Measurements from ENCODE around the gene IREB2. TPM values are rescaled to one million over a fixed set of nuclear protein-coding genes. Genes with fewer than 3 reads are reported as not detected.

IREB2 gene
- total RNA-seq, 1 donor from 2014 or later, result 84.9 TPM

- TF ChIP-seq CTCF (IDR thresholded peaks at IDR 0.05; ENCODE audit: unreplicated experiment), result no peak
- H3K4me1 Mint-ChIP-seq, result peaks cover 37% of the 10 kb centered on the region
- H3K27ac Mint-ChIP-seq, result peak overlapping the region; percentile 9
- DNase-seq (ENCODE audit: low spot score in 2 of 2, unreplicated experiment in 2 of 2), result no peak
- no peaks in the 10 kb centered on the region for H3K9me3 Mint-ChIP-seq
- H3K27me3 Mint-ChIP-seq (ENCODE audit: low read depth), result no peaks in the 10 kb centered on the region
- no peak overlapping the region for H3K4me3 Mint-ChIP-seq
- peaks cover 17% of the 10 kb centered on the region for H3K36me3 Mint-ChIP-seq
Observed at GRCh38 chr15:78461171-78461888, 23.3 kb downstream of the IREB2 start.

- no peak for TF ChIP-seq CTCF (IDR thresholded peaks at IDR 0.05; ENCODE audit: unreplicated experiment)
- peaks cover 3% of the 10 kb centered on the region for H3K4me1 Mint-ChIP-seq
- no peaks in the 10 kb centered on the region for H3K27me3 Mint-ChIP-seq (ENCODE audit: low read depth)
- no peak overlapping the region for H3K27ac Mint-ChIP-seq
- H3K9me3 Mint-ChIP-seq, result no peaks in the 10 kb centered on the region
- no peak for DNase-seq (ENCODE audit: low spot score in 2 of 2, unreplicated experiment in 2 of 2)
- peaks cover 22% of the 10 kb centered on the region for H3K36me3 Mint-ChIP-seq
- no peak overlapping the region for H3K4me3 Mint-ChIP-seq
Observed at GRCh38 chr15:78469031-78469430, 31.0 kb downstream of the IREB2 start.

GRCh38 chr15:78477295-78477694 is 39.3 kb downstream of the IREB2 start:
- peaks cover 21% of the 10 kb centered on the region for H3K36me3 Mint-ChIP-seq
- H3K4me3 Mint-ChIP-seq, result no peak overlapping the region
- no peaks in the 10 kb centered on the region for H3K9me3 Mint-ChIP-seq
- no peaks in the 10 kb centered on the region for H3K4me1 Mint-ChIP-seq
- no peak for DNase-seq (ENCODE audit: low spot score in 2 of 2, unreplicated experiment in 2 of 2)
- TF ChIP-seq CTCF (IDR thresholded peaks at IDR 0.05; ENCODE audit: unreplicated experiment), result no peak
- H3K27ac Mint-ChIP-seq, result no peak overlapping the region
- H3K27me3 Mint-ChIP-seq (ENCODE audit: low read depth), result no peaks in the 10 kb centered on the region

GRCh38 chr15:78479650-78480049 is 41.6 kb downstream of the IREB2 start:
- no peak for TF ChIP-seq CTCF (IDR thresholded peaks at IDR 0.05; ENCODE audit: unreplicated experiment)
- Mint-ChIP-seq H3K4me3 (no peak overlapping the region), H3K27me3 (ENCODE audit: low read depth) (no peaks in the 10 kb centered on the region), H3K36me3 (peaks cover 32% of the 10 kb centered on the region), H3K4me1 (no peaks in the 10 kb centered on the region), H3K9me3 (no peaks in the 10 kb centered on the region), H3K27ac (no peak overlapping the region)
- DNase-seq (ENCODE audit: low spot score in 2 of 2, unreplicated experiment in 2 of 2), result no peak

- Mint-ChIP-seq H3K27ac (peak overlapping the region; percentile 41), H3K9me3 (no peaks in the 10 kb centered on the region), H3K36me3 (peaks cover 40% of the 10 kb centered on the region), H3K4me1 (no peaks in the 10 kb centered on the region), H3K27me3 (ENCODE audit: low read depth) (no peaks in the 10 kb centered on the region), H3K4me3 (no peak overlapping the region)
- TF ChIP-seq CTCF (IDR thresholded peaks at IDR 0.05; ENCODE audit: unreplicated experiment), result no peak
- DNase-seq (ENCODE audit: low spot score in 2 of 2, unreplicated experiment in 2 of 2), result no peak
Observed at GRCh38 chr15:78481917-78482316, 43.9 kb downstream of the IREB2 start.

Data from mesothelial cell of epicardium (in vitro differentiated cells).